ENCODE measurements around the gene GATA3. TPM values are rescaled to one million over a fixed set of nuclear protein-coding genes. Genes with fewer than 3 reads are reported as not detected.

The GATA3 gene
- polyA plus RNA-seq, 4 donors: 0.37 to 0.84 (median 0.63) TPM

DNA sequence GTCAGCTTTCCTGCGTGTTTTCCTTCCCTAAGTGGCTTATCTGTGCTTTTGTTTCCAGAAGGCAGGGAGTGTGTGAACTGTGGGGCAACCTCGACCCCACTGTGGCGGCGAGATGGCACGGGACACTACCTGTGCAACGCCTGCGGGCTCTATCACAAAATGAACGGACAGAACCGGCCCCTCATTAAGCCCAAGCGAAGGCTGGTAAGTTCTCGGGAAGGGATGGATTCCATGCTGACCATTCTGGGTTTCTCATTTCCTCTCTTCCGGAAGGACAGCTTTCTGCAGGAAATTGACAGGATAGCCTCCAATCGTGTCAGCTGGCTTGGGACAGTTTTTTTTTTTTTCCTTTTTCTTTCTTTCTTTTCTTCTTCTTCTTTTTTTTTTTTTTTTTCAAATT lies 9.4 kb downstream of the GATA3 start:
- Histone ChIP-seq H3K9me3 (ENCODE audit: control insufficient read depth in 2 of 2, insufficient read depth in 1 of 2, low read depth in 1 of 2, low read length in 1 of 2) (no peaks in the 10 kb centered on the region), H3K36me3 (ENCODE audit: control insufficient read depth in 3 of 3, insufficient read depth in 2 of 3, low read depth in 1 of 3, low read length in 3 of 3) (no peaks in the 10 kb centered on the region), H3K4me1 (ENCODE audit: control insufficient read depth in 3 of 3, insufficient read depth in 2 of 3, low read depth in 1 of 3, low read length in 2 of 3) (no peaks in the 10 kb centered on the region), H3K27ac (ENCODE audit: low read depth in 1 of 3, low read length in 2 of 3) (no peak overlapping the region), H3K4me3 (ENCODE audit: low read depth in 1 of 3, low read length in 3 of 3) (no peak overlapping the region), H3K27me3 (ENCODE audit: control insufficient read depth in 3 of 3, insufficient read depth in 3 of 3, low read length in 3 of 3) (peaks cover 0 to 61% (median 16%) of the 10 kb centered on the region in 3 donors)
- FAIRE-seq (no peak), DNase-seq (no peak)
- 59 to 72% (median 59%) methylated on average over 13 of the region's 13 CpGs for whole genome bisulfite sequencing, 3 donors

DNA sequence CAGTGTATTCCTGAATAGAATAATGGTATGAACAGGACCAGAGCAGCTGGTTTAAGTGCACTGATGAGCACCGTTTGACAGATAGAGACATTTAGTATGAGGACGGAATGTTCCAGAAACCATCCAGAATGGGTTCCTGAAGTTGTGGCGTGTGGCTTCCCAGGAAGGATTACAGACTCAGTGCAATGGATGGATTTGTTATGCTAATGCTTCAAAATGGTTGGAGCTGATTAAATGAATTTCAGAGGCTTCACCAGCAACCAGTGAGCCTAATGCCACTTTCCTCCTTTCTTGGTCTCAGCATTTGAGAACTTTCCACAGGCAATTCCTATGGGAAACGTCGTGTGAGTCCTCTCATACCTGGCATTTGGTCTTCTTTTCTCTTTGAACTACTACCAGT lies 9.9 kb downstream of the GATA3 start:
- no peak for FAIRE-seq
- H3K27me3 ChIP-seq (ENCODE audit: control insufficient read depth in 3 of 3, insufficient read depth in 3 of 3, low read length in 3 of 3): peaks cover 0 to 56% (median 14%) of the 10 kb centered on the region in 3 donors

DNA sequence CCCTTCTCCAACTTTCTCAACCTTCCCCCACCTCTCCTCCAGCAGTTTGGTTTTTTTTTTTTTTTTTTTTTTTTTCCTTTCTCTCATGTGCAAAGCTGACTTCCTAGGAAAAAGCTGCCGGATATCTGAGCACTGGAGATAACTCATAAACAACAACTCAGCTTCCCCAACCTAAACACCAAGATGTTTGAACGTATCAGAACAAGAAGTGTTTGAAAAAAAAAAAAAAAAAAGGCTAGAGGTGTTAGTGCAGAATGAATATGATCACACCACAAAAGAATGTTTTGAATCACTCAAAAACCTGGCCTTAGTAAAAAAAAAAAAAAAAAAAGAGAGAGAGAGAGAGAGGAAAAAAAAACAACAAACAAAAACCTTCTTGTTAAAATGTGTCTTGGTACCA lies 11.2 kb downstream of the GATA3 start:
- peaks cover 0 to 48% (median 14%) of the 10 kb centered on the region in 3 donors for H3K27me3 ChIP-seq (ENCODE audit: control insufficient read depth in 3 of 3, insufficient read depth in 3 of 3, low read length in 3 of 3)
- WGBS, 3 donors: 6 to 12% (median 11%) methylated on average over 2 of the region's 2 CpGs
- DNase-seq: no peak
- H3K4me1 ChIP-seq (ENCODE audit: control insufficient read depth in 3 of 3, insufficient read depth in 2 of 3, low read depth in 1 of 3, low read length in 2 of 3): no peaks in the 10 kb centered on the region
- H3K27ac ChIP-seq (ENCODE audit: low read depth in 1 of 3, low read length in 2 of 3): no peak overlapping the region
- H3K36me3 ChIP-seq (ENCODE audit: control insufficient read depth in 3 of 3, insufficient read depth in 2 of 3, low read depth in 1 of 3, low read length in 3 of 3): no peaks in the 10 kb centered on the region
- FAIRE-seq: no peak
- H3K9me3 ChIP-seq (ENCODE audit: control insufficient read depth in 2 of 2, insufficient read depth in 1 of 2, low read depth in 1 of 2, low read length in 1 of 2): no peaks in the 10 kb centered on the region
- H3K4me3 ChIP-seq (ENCODE audit: low read depth in 1 of 3, low read length in 3 of 3): no peak overlapping the region

More for the DNA sequence above, 9.9 kb downstream of the GATA3 start:
- H3K4me3 ChIP-seq (ENCODE audit: low read depth in 1 of 3, low read length in 3 of 3): no peak overlapping the region
- H3K27ac ChIP-seq (ENCODE audit: low read depth in 1 of 3, low read length in 2 of 3): no peak overlapping the region
- no peaks in the 10 kb centered on the region for H3K36me3 ChIP-seq (ENCODE audit: control insufficient read depth in 3 of 3, insufficient read depth in 2 of 3, low read depth in 1 of 3, low read length in 3 of 3)
- H3K4me1 ChIP-seq (ENCODE audit: control insufficient read depth in 3 of 3, insufficient read depth in 2 of 3, low read depth in 1 of 3, low read length in 2 of 3): no peaks in the 10 kb centered on the region
- WGBS, 3 donors: 62 to 65% (median 63%) methylated on average over 5 of the region's 5 CpGs
- H3K9me3 ChIP-seq (ENCODE audit: control insufficient read depth in 2 of 2, insufficient read depth in 1 of 2, low read depth in 1 of 2, low read length in 1 of 2): no peaks in the 10 kb centered on the region
- DNase-seq: no peak

DNA sequence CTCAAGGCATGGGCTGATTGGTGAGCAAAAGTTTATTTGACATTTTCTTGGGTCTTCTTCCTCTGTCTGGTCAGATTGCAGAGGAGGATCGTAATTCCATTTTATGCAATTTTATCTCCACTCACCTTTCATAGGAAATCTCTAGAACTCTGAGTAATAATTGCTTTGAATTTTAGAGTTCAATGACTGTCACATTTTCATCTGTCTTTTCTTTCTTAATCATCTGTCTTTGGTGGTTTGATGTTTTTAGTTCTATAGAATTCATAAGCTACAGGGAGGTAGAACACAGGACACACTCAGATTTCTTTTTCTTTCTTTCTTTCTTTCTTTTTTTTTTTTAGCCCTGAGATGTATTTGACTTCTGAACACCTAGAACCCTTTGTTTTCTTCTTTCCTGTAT lies 11.6 kb downstream of the GATA3 start:
- 39 to 77% (median 63%) methylated on average over 1 of the region's 1 CpG for WGBS, 3 donors
- no peak for FAIRE-seq

DNA sequence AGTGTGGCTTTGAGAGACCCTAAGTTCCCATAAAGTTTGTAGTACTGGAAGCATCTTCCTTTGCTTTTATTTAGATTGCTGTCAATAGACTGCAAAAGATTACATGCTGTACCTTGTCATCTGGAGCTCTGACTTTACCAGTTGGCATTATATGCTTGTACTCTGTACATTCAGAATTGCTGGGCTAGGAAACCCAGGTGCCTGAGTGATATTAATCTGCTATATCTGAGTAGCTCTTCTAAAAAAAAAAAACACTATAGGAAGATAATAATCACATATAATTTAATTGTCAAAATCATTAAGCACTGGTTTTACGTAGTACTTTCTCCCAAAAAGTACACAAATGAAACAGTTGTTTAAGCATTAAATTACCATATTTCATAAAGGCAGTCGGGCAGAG lies 12.3 kb downstream of the GATA3 start:
- WGBS, 3 donors: 75 to 83% (median 82%) methylated on average over 2 of the region's 2 CpGs
- Histone ChIP-seq H3K36me3 (ENCODE audit: control insufficient read depth in 3 of 3, insufficient read depth in 2 of 3, low read depth in 1 of 3, low read length in 3 of 3) (no peaks in the 10 kb centered on the region), H3K9me3 (ENCODE audit: control insufficient read depth in 2 of 2, insufficient read depth in 1 of 2, low read depth in 1 of 2, low read length in 1 of 2) (no peaks in the 10 kb centered on the region), H3K27ac (ENCODE audit: low read depth in 1 of 3, low read length in 2 of 3) (no peak overlapping the region), H3K4me3 (ENCODE audit: low read depth in 1 of 3, low read length in 3 of 3) (no peak overlapping the region), H3K27me3 (ENCODE audit: control insufficient read depth in 3 of 3, insufficient read depth in 3 of 3, low read length in 3 of 3) (peaks cover 0 to 37% (median 10%) of the 10 kb centered on the region in 3 donors), H3K4me1 (ENCODE audit: control insufficient read depth in 3 of 3, insufficient read depth in 2 of 3, low read depth in 1 of 3, low read length in 2 of 3) (no peaks in the 10 kb centered on the region)
- FAIRE-seq (no peak), DNase-seq (no peak)

More for the DNA sequence above, 11.6 kb downstream of the GATA3 start:
- no peak for DNase-seq
- H3K27ac ChIP-seq (ENCODE audit: low read depth in 1 of 3, low read length in 2 of 3): no peak overlapping the region
- no peaks in the 10 kb centered on the region for H3K36me3 ChIP-seq (ENCODE audit: control insufficient read depth in 3 of 3, insufficient read depth in 2 of 3, low read depth in 1 of 3, low read length in 3 of 3)
- H3K9me3 ChIP-seq (ENCODE audit: control insufficient read depth in 2 of 2, insufficient read depth in 1 of 2, low read depth in 1 of 2, low read length in 1 of 2): no peaks in the 10 kb centered on the region
- no peak overlapping the region for H3K4me3 ChIP-seq (ENCODE audit: low read depth in 1 of 3, low read length in 3 of 3)
- peaks cover 0 to 44% (median 13%) of the 10 kb centered on the region in 3 donors for H3K27me3 ChIP-seq (ENCODE audit: control insufficient read depth in 3 of 3, insufficient read depth in 3 of 3, low read length in 3 of 3)
- H3K4me1 ChIP-seq (ENCODE audit: control insufficient read depth in 3 of 3, insufficient read depth in 2 of 3, low read depth in 1 of 3, low read length in 2 of 3): no peaks in the 10 kb centered on the region

DNA sequence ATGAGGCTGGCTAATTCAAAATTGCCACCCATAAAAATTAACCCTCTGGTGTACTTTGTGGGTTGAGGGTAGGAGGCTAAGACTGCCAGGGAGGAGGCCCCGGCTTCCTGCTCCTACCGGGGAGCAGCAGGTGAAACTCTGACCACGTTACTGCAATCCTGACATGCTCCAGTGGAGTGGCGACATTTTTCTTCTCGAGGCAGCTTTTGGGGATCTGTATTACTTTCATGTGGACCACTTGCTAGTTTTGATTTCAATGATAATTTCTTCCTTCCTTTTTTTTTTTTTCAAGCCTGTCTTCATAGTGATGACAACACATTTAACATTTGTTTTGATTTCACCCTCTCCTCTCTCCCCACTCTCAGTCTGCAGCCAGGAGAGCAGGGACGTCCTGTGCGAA lies 14.6 kb downstream of the GATA3 start:
- no peaks in the 10 kb centered on the region for H3K9me3 ChIP-seq (ENCODE audit: control insufficient read depth in 2 of 2, insufficient read depth in 1 of 2, low read depth in 1 of 2, low read length in 1 of 2)
- no peak for DNase-seq
- H3K27ac ChIP-seq (ENCODE audit: low read depth in 1 of 3, low read length in 2 of 3): no peak overlapping the region
- H3K27me3 ChIP-seq (ENCODE audit: control insufficient read depth in 3 of 3, insufficient read depth in 3 of 3, low read length in 3 of 3): peaks cover 0 to 25% (median 7%) of the 10 kb centered on the region in 3 donors
- H3K4me1 ChIP-seq (ENCODE audit: control insufficient read depth in 3 of 3, insufficient read depth in 2 of 3, low read depth in 1 of 3, low read length in 2 of 3): no peaks in the 10 kb centered on the region
- no peak for FAIRE-seq
- H3K36me3 ChIP-seq (ENCODE audit: control insufficient read depth in 3 of 3, insufficient read depth in 2 of 3, low read depth in 1 of 3, low read length in 3 of 3): no peaks in the 10 kb centered on the region
- WGBS, 3 donors: 66 to 78% (median 72%) methylated on average over 7 of the region's 7 CpGs
- H3K4me3 ChIP-seq (ENCODE audit: low read depth in 1 of 3, low read length in 3 of 3): no peak overlapping the region

DNA sequence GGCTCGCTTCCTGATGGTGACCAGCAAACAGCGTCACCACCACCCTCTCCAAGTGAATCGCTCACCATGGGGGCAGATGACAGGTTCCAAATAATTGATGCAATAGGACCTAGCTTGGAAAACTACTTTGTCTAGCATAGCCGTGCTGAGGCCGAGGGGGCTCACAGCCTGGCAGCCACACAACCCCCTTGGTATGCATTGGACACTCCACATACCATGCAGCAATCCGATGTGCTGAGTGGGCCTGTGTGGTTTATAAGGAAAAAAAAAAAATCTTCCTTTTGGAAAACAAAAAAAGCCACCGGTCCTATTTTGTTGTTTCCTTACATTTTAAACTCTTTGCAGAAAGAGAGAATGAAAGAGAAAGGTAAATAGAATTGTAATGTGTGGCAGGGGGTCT lies 15.1 kb downstream of the GATA3 start:
- Histone ChIP-seq H3K4me1 (ENCODE audit: control insufficient read depth in 3 of 3, insufficient read depth in 2 of 3, low read depth in 1 of 3, low read length in 2 of 3) (no peaks in the 10 kb centered on the region), H3K4me3 (ENCODE audit: low read depth in 1 of 3, low read length in 3 of 3) (no peak overlapping the region), H3K27ac (ENCODE audit: low read depth in 1 of 3, low read length in 2 of 3) (no peak overlapping the region), H3K27me3 (ENCODE audit: control insufficient read depth in 3 of 3, insufficient read depth in 3 of 3, low read length in 3 of 3) (peaks cover 0 to 20% (median 7%) of the 10 kb centered on the region in 3 donors), H3K9me3 (ENCODE audit: control insufficient read depth in 2 of 2, insufficient read depth in 1 of 2, low read depth in 1 of 2, low read length in 1 of 2) (no peaks in the 10 kb centered on the region), H3K36me3 (ENCODE audit: control insufficient read depth in 3 of 3, insufficient read depth in 2 of 3, low read depth in 1 of 3, low read length in 3 of 3) (no peaks in the 10 kb centered on the region)
- DNase-seq (no peak), FAIRE-seq (no peak)
- 77 to 88% (median 81%) methylated on average over 7 of the region's 7 CpGs for WGBS, 3 donors

DNA sequence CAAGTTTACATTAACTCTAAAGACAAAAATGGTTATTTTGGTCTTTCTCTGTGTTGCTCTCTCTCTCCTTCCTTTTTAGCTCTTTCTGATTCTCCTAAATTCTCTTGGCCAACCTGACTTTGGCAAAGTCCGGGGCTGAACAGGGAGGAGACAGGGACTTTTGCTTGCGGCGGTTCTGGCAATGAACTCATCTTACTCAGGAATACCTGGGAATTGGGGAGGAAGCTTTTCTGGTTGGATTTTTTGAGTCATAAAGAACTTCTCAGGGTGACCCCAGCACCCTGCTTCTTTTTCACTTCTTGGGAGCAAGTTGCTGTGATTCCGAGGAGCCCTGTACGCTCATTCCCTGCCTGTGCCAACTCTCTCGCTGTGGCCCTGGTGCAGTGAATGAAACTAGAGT lies 16.0 kb downstream of the GATA3 start:
- Histone ChIP-seq H3K27me3 (ENCODE audit: control insufficient read depth in 3 of 3, insufficient read depth in 3 of 3, low read length in 3 of 3) (peaks cover 0 to 22% (median 7%) of the 10 kb centered on the region in 3 donors), H3K4me3 (ENCODE audit: low read depth in 1 of 3, low read length in 3 of 3) (no peak overlapping the region), H3K9me3 (ENCODE audit: control insufficient read depth in 2 of 2, insufficient read depth in 1 of 2, low read depth in 1 of 2, low read length in 1 of 2) (no peaks in the 10 kb centered on the region), H3K4me1 (ENCODE audit: control insufficient read depth in 3 of 3, insufficient read depth in 2 of 3, low read depth in 1 of 3, low read length in 2 of 3) (no peaks in the 10 kb centered on the region), H3K27ac (ENCODE audit: low read depth in 1 of 3, low read length in 2 of 3) (no peak overlapping the region), H3K36me3 (ENCODE audit: control insufficient read depth in 3 of 3, insufficient read depth in 2 of 3, low read depth in 1 of 3, low read length in 3 of 3) (no peaks in the 10 kb centered on the region)
- DNase-seq: no peak
- 87 to 91% (median 91%) methylated on average over 6 of the region's 6 CpGs for WGBS, 3 donors
- FAIRE-seq: no peak

DNA sequence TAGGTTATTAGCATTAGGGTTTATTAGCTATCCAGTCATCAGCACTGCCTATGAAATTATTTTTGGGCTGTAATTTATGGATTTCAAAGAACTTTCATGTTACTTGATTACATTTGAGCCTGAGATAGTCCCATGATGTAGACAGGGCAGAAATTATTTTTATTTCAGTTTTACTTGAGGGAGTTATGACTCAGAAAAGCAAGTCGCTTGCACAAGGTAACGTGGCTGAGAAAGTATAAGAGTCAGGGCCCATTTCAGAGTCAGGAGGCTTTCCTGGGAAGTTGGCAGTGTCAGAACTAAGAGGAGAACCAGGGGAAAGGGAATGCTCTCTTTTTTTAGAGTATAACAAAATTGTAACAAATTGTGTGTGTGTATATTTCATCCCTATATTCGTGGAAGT lies 16.5 kb downstream of the GATA3 start:
- Histone ChIP-seq H3K36me3 (ENCODE audit: control insufficient read depth in 3 of 3, insufficient read depth in 2 of 3, low read depth in 1 of 3, low read length in 3 of 3) (no peaks in the 10 kb centered on the region), H3K9me3 (ENCODE audit: control insufficient read depth in 2 of 2, insufficient read depth in 1 of 2, low read depth in 1 of 2, low read length in 1 of 2) (no peaks in the 10 kb centered on the region), H3K4me3 (ENCODE audit: low read depth in 1 of 3, low read length in 3 of 3) (no peak overlapping the region), H3K27ac (ENCODE audit: low read depth in 1 of 3, low read length in 2 of 3) (no peak overlapping the region), H3K27me3 (ENCODE audit: control insufficient read depth in 3 of 3, insufficient read depth in 3 of 3, low read length in 3 of 3) (peaks cover 0 to 20% (median 7%) of the 10 kb centered on the region in 3 donors), H3K4me1 (ENCODE audit: control insufficient read depth in 3 of 3, insufficient read depth in 2 of 3, low read depth in 1 of 3, low read length in 2 of 3) (no peaks in the 10 kb centered on the region)
- WGBS, 3 donors: 69 to 82% (median 74%) methylated on average over 3 of the region's 3 CpGs
- no peak for DNase-seq
- no peak for FAIRE-seq

Data from small intestine (tissue), 7 donors.